ENCODE data around the gene AFAP1.

AFAP1 gene

DNA sequence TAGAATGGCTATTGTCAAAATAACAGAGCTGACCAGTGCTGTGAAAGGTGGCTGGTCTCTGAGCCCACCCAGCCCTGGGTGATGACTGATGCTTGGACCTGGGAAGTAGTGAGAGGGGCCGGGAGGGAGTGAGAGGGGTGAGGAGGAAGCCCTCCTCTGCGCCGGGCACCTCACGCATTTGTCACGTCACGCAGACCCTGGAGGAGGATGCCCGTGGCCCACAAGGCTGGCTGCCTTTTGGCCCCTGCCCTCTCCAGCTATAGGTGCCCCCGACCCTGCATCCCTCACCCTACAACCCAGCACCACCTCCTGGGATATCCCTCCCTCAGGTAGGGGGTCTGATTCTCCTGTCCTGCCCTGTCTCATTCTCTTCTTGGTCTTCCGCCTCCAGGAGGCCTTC, 207.4 kb downstream of the AFAP1 start:
- H3K79me2 ChIP-seq, result no peaks in the 10 kb centered on the region
- H3K36me3 ChIP-seq (ENCODE audit: control insufficient read depth, insufficient read depth, low read length), result no peaks in the 10 kb centered on the region
- no peak overlapping the region for H3K27ac ChIP-seq
- H3K9ac ChIP-seq, result no peak overlapping the region
- no peaks in the 10 kb centered on the region for H3K9me3 ChIP-seq (ENCODE audit: control insufficient read depth, low read length)
- no peak for TF ChIP-seq CTCF (IDR thresholded peaks at IDR 0.05)
- no peaks in the 10 kb centered on the region for H3K4me1 ChIP-seq
- no peak overlapping the region for H3K4me2 ChIP-seq (ENCODE audit: low read length)
- H2AFZ ChIP-seq, result no peak overlapping the region
- H3K27me3 ChIP-seq (ENCODE audit: control insufficient read depth, insufficient read depth, low read length), result no peaks in the 10 kb centered on the region
- H3K4me3 ChIP-seq (ENCODE audit: low read depth, low read length), result no peak overlapping the region

- Histone ChIP-seq H2AFZ (no peak overlapping the region), H3K36me3 (ENCODE audit: control insufficient read depth, insufficient read depth, low read length) (no peaks in the 10 kb centered on the region), H3K27ac (no peak overlapping the region), H3K4me1 (no peaks in the 10 kb centered on the region), H3K9ac (no peak overlapping the region), H3K79me2 (no peaks in the 10 kb centered on the region), H3K4me3 (ENCODE audit: low read depth, low read length) (no peak overlapping the region), H3K9me3 (ENCODE audit: control insufficient read depth, low read length) (no peaks in the 10 kb centered on the region), H3K4me2 (ENCODE audit: low read length) (no peak overlapping the region), H3K27me3 (ENCODE audit: control insufficient read depth, insufficient read depth, low read length) (no peaks in the 10 kb centered on the region)
- TF ChIP-seq CTCF (IDR thresholded peaks at IDR 0.05), result no peak
Measured at GRCh38 chr4:7731437-7731836, 208.2 kb downstream of the AFAP1 start.

DNA sequence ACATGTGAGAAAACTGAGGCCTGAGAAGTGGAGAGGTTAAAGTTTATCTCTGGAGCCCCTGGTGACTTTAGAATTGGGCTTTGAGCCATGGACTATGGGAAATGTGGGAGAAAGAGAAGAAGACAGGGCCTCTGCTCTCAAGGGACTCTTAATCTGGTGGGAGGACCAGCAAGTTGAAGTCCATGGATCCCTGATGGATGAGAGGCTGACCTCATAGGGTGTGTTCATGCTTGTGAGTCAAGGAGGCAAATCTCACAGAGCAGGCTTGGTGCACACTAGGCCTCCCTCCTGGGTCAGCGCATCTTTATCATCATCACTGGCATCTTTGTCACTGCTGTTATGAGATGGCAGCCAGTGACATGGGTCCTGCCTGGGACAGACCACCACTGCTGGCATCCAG, 211.9 kb downstream of the AFAP1 start:
- Histone ChIP-seq H3K9ac (no peak overlapping the region), H3K4me2 (ENCODE audit: low read length) (no peak overlapping the region), H3K27ac (no peak overlapping the region), H3K27me3 (ENCODE audit: control insufficient read depth, insufficient read depth, low read length) (no peaks in the 10 kb centered on the region), H3K79me2 (no peaks in the 10 kb centered on the region), H2AFZ (no peak overlapping the region), H3K9me3 (ENCODE audit: control insufficient read depth, low read length) (no peaks in the 10 kb centered on the region), H3K4me3 (ENCODE audit: low read depth, low read length) (no peak overlapping the region), H3K4me1 (no peaks in the 10 kb centered on the region), H3K36me3 (ENCODE audit: control insufficient read depth, insufficient read depth, low read length) (no peaks in the 10 kb centered on the region)
- no peak for TF ChIP-seq CTCF (IDR thresholded peaks at IDR 0.05)

DNA sequence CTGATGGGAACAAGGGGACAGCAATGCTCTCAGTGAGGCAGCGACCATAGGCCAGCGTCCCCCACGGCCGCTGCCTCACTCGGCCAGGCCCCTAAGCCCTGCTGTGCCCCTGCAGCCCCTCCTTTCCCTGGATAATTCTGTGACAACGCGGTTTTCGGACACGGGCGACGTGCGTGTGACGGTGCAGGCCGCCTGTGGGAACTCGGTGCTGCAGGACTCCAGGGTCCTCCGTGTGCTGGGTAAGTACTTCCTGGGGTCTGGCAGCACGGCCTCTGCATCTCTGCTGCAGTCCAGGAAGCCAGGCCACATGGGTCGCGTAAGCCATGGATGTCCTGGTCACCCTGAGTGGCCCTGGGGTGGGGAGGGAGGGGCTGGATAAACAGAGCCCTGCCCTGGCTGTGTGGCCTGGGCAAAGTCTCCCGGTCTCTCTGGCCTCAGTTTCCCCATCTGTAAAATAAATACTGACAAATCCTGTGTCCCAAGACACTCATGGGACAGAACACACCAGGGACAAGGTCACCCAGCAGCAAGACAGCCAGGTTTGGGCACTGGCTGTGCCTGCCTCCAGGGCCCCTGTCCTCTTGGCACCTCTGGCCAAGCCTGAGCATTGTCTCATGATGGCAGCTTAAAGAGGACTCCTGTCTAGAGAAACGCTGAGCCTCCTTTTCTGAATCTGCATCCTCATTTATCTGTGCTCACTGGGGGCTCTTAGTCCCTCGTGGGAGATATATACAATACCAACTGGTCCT, 212.8 kb downstream of the AFAP1 start:
- no peak overlapping the region for H3K4me3 ChIP-seq (ENCODE audit: low read depth, low read length)
- H3K9ac ChIP-seq, result no peak overlapping the region
- no peaks in the 10 kb centered on the region for H3K36me3 ChIP-seq (ENCODE audit: control insufficient read depth, insufficient read depth, low read length)
- no peak overlapping the region for H2AFZ ChIP-seq
- H3K4me1 ChIP-seq, result no peaks in the 10 kb centered on the region
- no peaks in the 10 kb centered on the region for H3K27me3 ChIP-seq (ENCODE audit: control insufficient read depth, insufficient read depth, low read length)
- no peaks in the 10 kb centered on the region for H3K9me3 ChIP-seq (ENCODE audit: control insufficient read depth, low read length)
- no peak for TF ChIP-seq CTCF (IDR thresholded peaks at IDR 0.05)
- H3K4me2 ChIP-seq (ENCODE audit: low read length), result no peak overlapping the region
- H3K79me2 ChIP-seq, result no peaks in the 10 kb centered on the region
- H3K27ac ChIP-seq, result no peak overlapping the region

DNA sequence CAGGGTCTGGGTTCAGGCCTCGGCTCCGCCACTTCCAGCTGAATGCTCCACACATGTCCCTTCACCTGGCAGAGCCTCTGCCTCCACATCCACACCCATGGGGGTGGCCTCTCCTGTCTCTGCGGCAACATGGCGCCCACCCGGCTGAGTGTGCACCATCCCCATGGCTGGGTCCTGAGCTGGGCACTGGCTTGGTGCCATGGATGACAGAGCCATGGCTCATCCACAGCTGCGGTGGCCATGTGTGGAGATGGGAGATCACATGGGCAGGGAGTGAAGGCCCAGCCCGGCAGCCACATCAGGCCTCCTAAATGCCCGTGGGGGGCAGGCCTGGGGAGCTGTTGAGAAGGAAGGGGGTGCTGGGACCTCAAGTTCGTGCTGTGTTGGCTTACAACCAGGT, 213.7 kb downstream of the AFAP1 start:
- Histone ChIP-seq H3K4me1 (no peaks in the 10 kb centered on the region), H3K9me3 (ENCODE audit: control insufficient read depth, low read length) (no peaks in the 10 kb centered on the region), H3K4me3 (ENCODE audit: low read depth, low read length) (no peak overlapping the region), H2AFZ (no peak overlapping the region), H3K9ac (no peak overlapping the region), H3K79me2 (no peaks in the 10 kb centered on the region), H3K27me3 (ENCODE audit: control insufficient read depth, insufficient read depth, low read length) (no peaks in the 10 kb centered on the region), H3K27ac (no peak overlapping the region), H3K4me2 (ENCODE audit: low read length) (no peak overlapping the region), H3K36me3 (ENCODE audit: control insufficient read depth, insufficient read depth, low read length) (no peaks in the 10 kb centered on the region)
- no peak for TF ChIP-seq CTCF (IDR thresholded peaks at IDR 0.05)
